ENCODE results near the gene SNCAIP. TPM values are rescaled to one million over a fixed set of nuclear protein-coding genes. Genes with fewer than 3 reads are reported as not detected.
A peak's percentile ranks its signal among the peaks of the same experiment; 100 is the strongest.

SNCAIP gene
- total RNA-seq, 1 experiment from 2014 or later: 0.16 TPM

DNA sequence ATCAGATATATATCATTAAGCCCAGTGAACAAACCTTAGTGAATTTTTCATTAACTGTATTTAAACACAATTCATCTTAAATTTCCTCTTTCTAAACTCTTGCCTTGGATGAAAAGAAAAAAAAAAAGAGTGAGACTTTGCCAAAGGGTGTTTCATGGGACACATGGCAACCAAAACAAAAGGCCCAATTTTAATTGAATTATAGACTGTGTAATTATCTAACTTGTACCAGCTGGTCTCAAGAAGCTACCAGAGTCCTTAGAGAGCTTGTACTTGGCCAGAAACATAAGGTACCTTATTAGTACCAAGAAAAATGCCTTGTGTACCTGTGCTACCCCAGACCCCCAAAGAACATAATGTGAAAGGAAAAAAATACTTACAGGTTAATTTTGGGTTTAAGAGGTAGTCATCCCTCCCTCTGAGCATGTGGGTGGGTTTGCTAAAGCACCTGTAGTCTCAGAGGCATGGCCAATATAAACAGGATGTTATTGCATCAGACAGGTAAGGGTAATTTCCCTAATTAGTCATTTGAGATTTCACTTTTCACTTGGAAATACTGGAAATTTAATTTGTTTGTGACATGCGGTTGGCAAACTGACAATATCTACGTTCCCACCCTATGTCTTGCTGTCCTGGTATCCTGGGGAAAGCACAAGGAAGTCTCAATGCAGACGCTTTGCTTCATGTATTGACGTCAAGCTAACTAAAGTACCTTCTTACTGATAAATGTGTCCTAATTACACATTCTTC is 90.1 kb downstream of the SNCAIP start:
- DNase-seq (ENCODE audit: low read depth in 1 of 2, low spot score in 2 of 2): no peak
- no peaks in the 10 kb centered on the region for H3K36me3 ChIP-seq
- H3K27me3 ChIP-seq (replicated peaks): no peaks in the 10 kb centered on the region
- no peaks in the 10 kb centered on the region for H3K4me1 ChIP-seq (replicated peaks)
- no peak overlapping the region for H3K27ac ChIP-seq
- no peak overlapping the region for H3K4me3 ChIP-seq
- no peaks in the 10 kb centered on the region for H3K9me3 ChIP-seq (replicated peaks)

DNA sequence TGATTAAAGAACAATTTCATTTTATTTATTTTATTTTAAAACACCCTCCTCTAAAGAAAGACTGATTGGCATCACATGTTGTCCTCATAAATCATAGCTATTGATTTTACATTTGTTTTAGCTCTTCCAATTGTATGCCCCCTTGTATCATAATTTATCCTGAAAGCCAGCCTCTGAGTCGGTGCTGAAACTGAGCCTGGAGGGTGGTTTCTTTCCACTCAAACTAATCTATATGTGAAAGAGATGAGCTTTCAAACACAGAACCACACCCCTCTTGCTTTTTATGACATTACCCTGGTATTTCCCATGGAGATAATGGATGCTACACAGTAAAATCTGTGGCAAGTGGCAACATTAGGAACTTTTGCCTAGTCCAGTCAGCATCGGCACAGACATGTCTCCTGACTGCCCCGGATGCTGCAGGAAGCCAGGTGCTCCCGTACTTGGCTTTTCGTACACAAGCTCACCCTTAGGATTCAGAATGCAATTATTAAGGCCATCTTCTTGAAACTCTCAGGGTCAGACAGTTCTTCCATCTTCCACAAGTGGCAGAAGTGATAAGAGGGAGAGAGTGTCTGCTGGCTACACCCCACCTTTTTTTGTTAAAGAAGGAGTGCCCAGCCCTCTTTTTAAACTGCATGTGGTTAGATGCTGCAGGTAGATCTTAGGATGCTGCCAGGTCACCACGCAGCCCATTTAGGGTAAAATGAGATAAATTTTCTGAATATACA is 91.1 kb downstream of the SNCAIP start:
- Histone ChIP-seq H3K36me3 (no peaks in the 10 kb centered on the region), H3K4me3 (no peak overlapping the region), H3K27ac (no peak overlapping the region), H3K27me3 (replicated peaks) (no peaks in the 10 kb centered on the region), H3K4me1 (replicated peaks) (no peaks in the 10 kb centered on the region), H3K9me3 (replicated peaks) (no peaks in the 10 kb centered on the region)
- no peak for DNase-seq (ENCODE audit: low read depth in 1 of 2, low spot score in 2 of 2)

DNA sequence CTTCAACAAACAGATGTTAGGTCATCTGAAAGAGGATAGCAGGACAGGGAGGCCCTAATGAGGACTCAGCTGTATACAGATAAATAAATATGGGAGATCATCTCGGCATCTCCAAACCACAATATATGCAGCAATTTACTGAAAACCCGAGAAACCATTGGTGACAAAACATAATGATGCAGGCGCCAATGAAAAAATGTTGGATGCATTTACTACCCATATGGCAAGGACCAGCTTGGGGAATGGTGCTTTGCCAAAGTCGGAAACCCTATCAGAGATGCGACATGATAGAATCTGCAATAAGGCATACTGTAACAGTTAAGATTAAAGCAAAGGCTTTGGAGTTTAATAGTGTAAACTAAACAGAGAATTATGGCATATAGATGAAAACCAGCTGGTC is 92.0 kb downstream of the SNCAIP start:
- H3K36me3 ChIP-seq: no peaks in the 10 kb centered on the region
- no peak for DNase-seq (ENCODE audit: low read depth in 1 of 2, low spot score in 2 of 2)
- no peak overlapping the region for H3K4me3 ChIP-seq
- H3K27me3 ChIP-seq (replicated peaks): no peaks in the 10 kb centered on the region
- no peaks in the 10 kb centered on the region for H3K9me3 ChIP-seq (replicated peaks)
- no peaks in the 10 kb centered on the region for H3K4me1 ChIP-seq (replicated peaks)
- H3K27ac ChIP-seq: no peak overlapping the region

DNA sequence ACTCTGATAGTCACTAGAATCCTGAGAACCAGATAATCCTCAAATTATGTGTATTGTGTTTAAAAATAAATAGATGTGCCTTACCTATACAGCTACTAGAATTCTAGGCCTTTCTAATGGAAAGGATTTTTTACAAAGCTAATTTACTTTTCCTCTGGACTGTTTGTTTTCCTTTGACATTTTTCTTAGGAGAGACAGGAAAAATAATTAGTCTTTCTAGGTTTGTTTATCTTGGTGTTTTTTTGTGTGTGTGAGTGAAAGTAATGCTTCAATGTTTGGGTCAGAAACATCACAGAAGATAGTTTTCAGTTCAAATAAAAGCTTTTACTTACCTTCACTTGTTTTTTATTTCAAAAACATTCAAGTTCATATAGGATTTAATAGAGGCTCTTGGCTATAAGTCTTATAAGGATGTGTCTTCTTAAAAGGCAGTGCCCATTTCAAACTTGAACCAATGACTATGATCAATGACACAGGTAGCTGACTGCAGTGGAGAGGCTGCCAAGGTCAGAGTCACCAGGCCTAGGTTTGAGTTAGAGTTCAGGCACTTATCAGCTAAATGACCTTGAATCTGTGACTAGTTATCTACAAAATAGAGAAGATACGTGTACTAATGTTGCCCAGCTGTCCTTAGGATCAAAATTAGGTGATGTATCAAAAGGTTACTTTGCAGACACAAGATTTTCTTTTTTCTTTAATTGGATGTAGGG is 92.8 kb downstream of the SNCAIP start:
- H3K4me3 ChIP-seq: no peak overlapping the region
- no peak for DNase-seq (ENCODE audit: low read depth in 1 of 2, low spot score in 2 of 2)
- H3K27ac ChIP-seq: no peak overlapping the region
- no peaks in the 10 kb centered on the region for H3K4me1 ChIP-seq (replicated peaks)
- H3K27me3 ChIP-seq (replicated peaks): no peaks in the 10 kb centered on the region
- no peaks in the 10 kb centered on the region for H3K36me3 ChIP-seq
- no peaks in the 10 kb centered on the region for H3K9me3 ChIP-seq (replicated peaks)

DNA sequence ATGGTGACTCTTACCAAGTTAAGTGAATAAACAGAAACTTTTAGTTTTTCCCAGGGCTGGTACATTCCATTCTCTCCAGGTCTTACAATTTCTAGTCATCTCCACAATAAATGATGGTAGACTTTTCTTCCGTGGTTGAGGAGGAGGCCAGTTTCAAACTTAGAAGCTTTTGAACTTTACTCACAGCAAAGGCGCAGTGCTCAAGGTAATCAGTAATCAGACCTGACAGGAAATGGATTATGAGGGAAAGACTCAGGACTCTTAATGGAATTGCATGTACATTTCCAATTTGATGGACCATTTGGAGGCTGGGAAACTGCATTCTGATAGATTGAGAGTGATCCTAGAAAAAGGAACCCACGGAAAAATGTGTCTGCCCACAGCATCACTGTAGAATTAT is 93.7 kb downstream of the SNCAIP start:
- no peaks in the 10 kb centered on the region for H3K9me3 ChIP-seq (replicated peaks)
- no peaks in the 10 kb centered on the region for H3K27me3 ChIP-seq (replicated peaks)
- H3K36me3 ChIP-seq: no peaks in the 10 kb centered on the region
- H3K4me3 ChIP-seq: no peak overlapping the region
- no peaks in the 10 kb centered on the region for H3K4me1 ChIP-seq (replicated peaks)
- no peak for DNase-seq (ENCODE audit: low read depth in 1 of 2, low spot score in 2 of 2)
- no peak overlapping the region for H3K27ac ChIP-seq

DNA sequence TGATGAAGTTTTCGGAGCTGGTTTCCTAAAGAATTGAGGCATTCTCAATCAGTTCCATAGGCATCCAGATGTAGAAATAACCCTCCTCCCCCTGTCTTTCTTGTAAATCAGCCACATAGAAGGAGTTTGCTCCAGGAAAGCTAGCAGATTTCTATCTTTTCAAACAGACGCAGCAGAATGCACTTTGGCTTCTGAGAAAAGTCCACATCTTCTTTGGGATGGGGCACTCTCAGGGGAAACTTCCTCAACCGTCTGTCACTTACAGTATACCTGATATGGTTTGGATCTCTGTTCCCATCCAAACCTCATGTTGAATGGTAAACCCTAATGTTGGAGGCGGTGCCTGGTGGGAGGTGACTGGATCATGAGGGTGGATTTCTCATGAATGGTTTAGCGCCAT is 94.1 kb downstream of the SNCAIP start:
- no peak overlapping the region for H3K27ac ChIP-seq
- H3K4me1 ChIP-seq (replicated peaks): no peaks in the 10 kb centered on the region
- no peak for DNase-seq (ENCODE audit: low read depth in 1 of 2, low spot score in 2 of 2)
- no peaks in the 10 kb centered on the region for H3K27me3 ChIP-seq (replicated peaks)
- H3K4me3 ChIP-seq: no peak overlapping the region
- H3K36me3 ChIP-seq: no peaks in the 10 kb centered on the region
- no peaks in the 10 kb centered on the region for H3K9me3 ChIP-seq (replicated peaks)

DNA sequence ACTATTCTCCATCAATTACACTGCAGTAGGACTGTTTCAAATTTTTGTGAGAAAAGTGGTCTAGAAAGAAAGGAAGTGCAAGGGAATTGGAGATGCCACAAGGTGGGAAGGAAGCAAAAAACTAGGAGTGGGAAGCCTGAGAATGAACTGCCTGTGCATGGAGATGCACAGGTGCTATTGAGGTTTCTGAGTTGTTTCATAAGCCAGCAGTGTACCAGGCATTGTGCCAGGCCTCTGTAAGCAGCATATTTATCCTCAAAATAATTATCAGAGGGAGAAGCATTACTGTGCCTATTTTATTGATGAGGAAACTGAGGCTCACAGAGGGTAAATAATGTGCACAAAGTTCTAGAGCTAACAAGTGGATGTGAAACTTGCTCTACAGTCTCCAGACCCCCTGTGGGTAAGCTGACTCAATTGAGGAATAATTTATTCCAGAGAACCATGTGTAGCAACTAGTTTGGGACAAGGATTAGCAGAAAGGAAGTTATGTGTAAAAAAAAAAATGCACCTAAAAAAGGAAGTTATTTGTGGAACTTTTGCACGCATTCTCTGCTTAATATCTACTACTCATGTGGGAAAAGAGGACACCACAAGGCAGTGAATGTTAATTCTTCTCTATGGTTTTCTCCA is 96.7 kb downstream of the SNCAIP start:
- Histone ChIP-seq H3K4me3 (no peak overlapping the region), H3K27me3 (replicated peaks) (no peaks in the 10 kb centered on the region), H3K27ac (no peak overlapping the region), H3K36me3 (no peaks in the 10 kb centered on the region), H3K9me3 (replicated peaks) (no peaks in the 10 kb centered on the region), H3K4me1 (replicated peaks) (no peaks in the 10 kb centered on the region)
- no peak for DNase-seq (ENCODE audit: low read depth in 1 of 2, low spot score in 2 of 2)

DNA sequence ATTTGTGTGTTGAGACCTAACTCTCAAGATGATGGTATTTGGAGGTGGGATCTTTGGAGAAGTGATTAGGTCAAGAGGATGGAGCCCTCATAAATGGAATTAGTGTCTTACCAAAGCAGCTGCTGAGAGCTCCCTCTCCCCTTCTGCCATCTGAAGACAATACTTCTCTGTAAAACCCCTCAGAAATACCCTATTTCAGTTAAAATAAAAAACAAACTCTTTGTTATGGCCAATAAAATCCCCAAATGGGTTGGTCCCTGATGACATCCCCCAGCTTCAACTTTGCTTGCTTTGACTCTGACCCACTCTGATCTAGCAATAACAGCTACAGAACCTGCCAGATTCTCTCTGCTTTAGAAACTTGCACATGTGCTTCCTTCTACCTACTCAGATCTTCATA is 100.9 kb downstream of the SNCAIP start:
- Histone ChIP-seq H3K27me3 (replicated peaks) (0 out of 2 replicates have a peak, but pooled peaks cover 2% of the 10 kb centered on the region), H3K4me1 (replicated peaks) (no peaks in the 10 kb centered on the region), H3K4me3 (no peak overlapping the region), H3K27ac (no peak overlapping the region), H3K9me3 (replicated peaks) (no peaks in the 10 kb centered on the region), H3K36me3 (no peaks in the 10 kb centered on the region)
- DNase-seq (ENCODE audit: low read depth in 1 of 2, low spot score in 2 of 2): no peak

DNA sequence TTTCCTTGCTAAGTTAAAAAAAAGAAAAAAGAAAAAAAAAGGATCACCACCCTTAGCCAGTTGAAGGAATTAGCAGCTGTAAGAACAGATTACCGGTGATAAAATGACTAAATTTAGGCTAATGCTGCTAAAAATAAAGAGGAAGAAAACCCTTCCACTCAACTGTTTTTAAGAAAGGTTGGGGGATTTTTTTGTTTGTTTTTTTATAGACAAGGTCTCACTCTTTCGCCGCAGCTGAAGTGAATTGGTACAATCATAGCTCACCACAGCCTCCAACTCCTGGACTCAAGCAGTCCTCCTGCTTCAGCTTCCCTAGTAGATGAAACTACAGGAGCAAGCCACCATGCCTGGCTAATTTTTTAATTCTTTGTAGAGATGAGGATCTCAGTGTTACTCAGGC is 101.7 kb downstream of the SNCAIP start:
- H3K27me3 ChIP-seq (replicated peaks): 0 out of 2 replicates have a peak, but pooled peaks cover 2% of the 10 kb centered on the region
- DNase-seq (ENCODE audit: low read depth in 1 of 2, low spot score in 2 of 2): no peak
- no peak overlapping the region for H3K27ac ChIP-seq
- H3K4me3 ChIP-seq: no peak overlapping the region
- no peaks in the 10 kb centered on the region for H3K36me3 ChIP-seq
- H3K9me3 ChIP-seq (replicated peaks): no peaks in the 10 kb centered on the region
- no peaks in the 10 kb centered on the region for H3K4me1 ChIP-seq (replicated peaks)

DNA sequence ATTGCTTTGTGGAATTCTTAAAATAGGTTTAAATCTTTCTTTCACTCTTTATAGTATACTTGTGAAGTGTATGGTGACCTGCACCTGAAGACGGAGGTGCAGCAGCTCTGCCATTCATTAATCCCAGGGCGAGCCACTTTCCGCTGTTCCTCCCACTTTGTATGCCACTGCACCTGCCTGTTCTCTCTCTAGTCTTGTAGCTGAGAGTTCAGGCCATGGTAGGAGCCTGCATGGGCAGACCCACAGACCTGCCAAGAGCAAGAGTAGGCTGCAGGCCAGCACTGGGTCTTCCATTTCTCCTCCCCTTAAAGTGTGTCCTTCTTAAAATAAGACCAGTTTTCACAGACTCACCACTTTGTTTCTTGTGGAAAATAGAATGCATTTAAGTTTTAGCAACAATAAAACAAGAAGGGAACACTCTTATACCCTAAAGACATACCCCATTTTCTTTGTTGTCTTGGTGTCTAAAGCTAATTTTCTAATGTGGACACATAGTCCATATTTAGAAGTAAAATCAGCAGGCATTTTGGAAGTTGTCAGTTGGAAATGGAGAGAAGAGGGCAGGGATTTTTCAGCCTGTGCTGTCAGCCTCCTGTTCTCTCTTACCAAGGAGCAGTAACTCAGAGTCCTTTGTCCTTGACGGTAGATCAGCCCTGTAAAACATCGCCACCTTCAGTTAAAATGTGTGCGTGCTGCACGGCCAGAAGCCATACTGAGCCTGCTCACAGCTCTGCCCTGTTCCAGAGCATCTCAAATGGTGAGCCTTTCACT is 103.2 kb downstream of the SNCAIP start:
- no peaks in the 10 kb centered on the region for H3K36me3 ChIP-seq
- no peaks in the 10 kb centered on the region for H3K4me1 ChIP-seq (replicated peaks)
- H3K9me3 ChIP-seq (replicated peaks): no peaks in the 10 kb centered on the region
- peak in 1 of 2 experiments; percentile 39 for DNase-seq (ENCODE audit: low read depth in 1 of 2, low spot score in 2 of 2)
- H3K27me3 ChIP-seq (replicated peaks): 0 out of 2 replicates have a peak, but pooled peaks cover 2% of the 10 kb centered on the region
- no peak overlapping the region for H3K27ac ChIP-seq
- H3K4me3 ChIP-seq: no peak overlapping the region

DNA sequence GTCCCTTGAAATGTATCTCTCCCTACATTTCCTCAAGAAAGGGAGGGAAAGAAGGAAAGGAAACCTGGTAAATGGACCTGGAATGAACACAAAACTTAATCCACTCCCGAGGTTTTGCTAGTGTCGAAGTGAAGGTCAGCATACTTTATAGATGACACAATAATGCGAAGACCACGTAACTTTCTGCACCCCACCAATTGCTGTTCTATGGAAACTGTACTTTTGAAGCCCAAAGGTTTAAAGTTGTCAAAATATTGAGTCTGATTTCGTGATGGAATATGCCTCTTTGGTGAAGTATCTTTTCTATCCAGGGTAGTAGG is 103.7 kb downstream of the SNCAIP start:
- no peak overlapping the region for H3K27ac ChIP-seq
- no peaks in the 10 kb centered on the region for H3K9me3 ChIP-seq (replicated peaks)
- no peaks in the 10 kb centered on the region for H3K4me1 ChIP-seq (replicated peaks)
- no peaks in the 10 kb centered on the region for H3K36me3 ChIP-seq
- H3K27me3 ChIP-seq (replicated peaks): 0 out of 2 replicates have a peak, but pooled peaks cover 2% of the 10 kb centered on the region
- no peak overlapping the region for H3K4me3 ChIP-seq
- DNase-seq (ENCODE audit: low read depth in 1 of 2, low spot score in 2 of 2): no peak

DNA sequence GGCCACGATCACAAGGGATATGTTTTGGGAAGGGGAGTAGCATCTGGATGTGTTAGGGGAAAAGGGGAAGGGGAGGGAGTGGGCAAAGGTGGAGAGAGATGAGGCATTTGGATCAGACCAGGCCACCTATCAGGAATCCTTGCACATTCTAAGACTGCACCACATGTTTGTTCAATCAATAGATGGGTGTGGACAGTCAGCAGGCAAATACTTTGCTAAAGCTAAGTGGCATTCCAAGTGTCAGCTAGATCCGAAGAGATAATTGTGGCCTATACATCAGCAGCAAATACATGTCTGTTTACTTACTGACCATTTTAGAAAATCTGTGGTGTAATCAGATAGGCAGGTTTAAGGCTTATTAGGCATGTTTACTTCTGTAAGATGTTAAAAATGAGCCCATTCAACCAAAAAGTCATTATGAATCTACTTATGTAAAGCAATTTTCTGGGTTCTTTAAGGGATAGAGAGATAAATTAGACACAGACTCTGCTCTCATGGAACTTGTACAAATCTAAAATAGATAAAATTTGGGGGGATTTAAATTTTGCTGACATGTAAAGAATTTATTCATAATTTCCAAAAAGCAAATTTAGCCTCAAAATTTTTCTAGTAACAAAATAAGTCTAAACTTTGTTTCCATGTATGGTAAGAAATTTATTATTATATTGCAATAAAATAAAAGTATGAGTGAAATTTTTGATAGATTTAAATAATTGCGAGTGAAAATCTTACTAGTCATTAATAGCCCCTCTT is 107.3 kb downstream of the SNCAIP start:
- 0 out of 2 replicates have a peak, but pooled peaks cover 2% of the 10 kb centered on the region for H3K27me3 ChIP-seq (replicated peaks)
- H3K9me3 ChIP-seq (replicated peaks): no peaks in the 10 kb centered on the region
- H3K4me3 ChIP-seq: no peak overlapping the region
- no peaks in the 10 kb centered on the region for H3K4me1 ChIP-seq (replicated peaks)
- no peak overlapping the region for H3K27ac ChIP-seq
- DNase-seq (ENCODE audit: low read depth in 1 of 2, low spot score in 2 of 2): no peak
- no peaks in the 10 kb centered on the region for H3K36me3 ChIP-seq

DNA sequence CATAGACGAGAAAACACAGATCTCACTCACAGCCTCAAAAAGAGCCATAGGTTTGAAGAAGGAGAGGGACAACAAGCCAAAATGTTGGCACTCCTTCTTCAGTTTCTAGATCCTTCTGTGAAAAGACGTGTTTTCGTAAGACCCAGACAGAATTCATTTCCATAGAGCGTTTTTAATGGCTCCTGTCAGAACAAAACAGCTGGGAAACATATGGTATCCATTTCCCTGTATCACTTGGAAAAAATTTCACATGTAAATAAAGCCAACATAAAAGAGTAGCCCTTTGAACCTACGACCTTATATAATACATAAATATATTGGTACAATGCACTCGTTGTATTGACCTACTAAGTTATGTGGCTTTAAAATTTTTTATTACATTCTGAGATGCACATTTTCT is 108.1 kb downstream of the SNCAIP start:
- Histone ChIP-seq H3K4me3 (no peak overlapping the region), H3K27me3 (replicated peaks) (0 out of 2 replicates have a peak, but pooled peaks cover 2% of the 10 kb centered on the region), H3K4me1 (replicated peaks) (no peaks in the 10 kb centered on the region), H3K9me3 (replicated peaks) (no peaks in the 10 kb centered on the region), H3K36me3 (no peaks in the 10 kb centered on the region), H3K27ac (no peak overlapping the region)
- no peak for DNase-seq (ENCODE audit: low read depth in 1 of 2, low spot score in 2 of 2)
